Ovary (tissue), 10 donors: Measurements from ENCODE around the gene MYD88. TPM values are rescaled to one million over a fixed set of nuclear protein-coding genes. Genes with fewer than 3 reads are reported as not detected.

Experiments
- DNase-seq, 5 donors: peaks; one replicate each; pipeline ENCODE4 v3.0.0-alpha.2; 2019 to 2020
- H3K27ac ChIP-seq, 2 donors: fragments of 200-600 bp; one replicate each; pipeline versions ENCODE4 v1.5.1 to v1.8.0; 2019 to 2022
- H3K27me3 ChIP-seq: fragments of 200-600 bp; one replicate; pipeline ENCODE4 v1.8.0; 2022
- H3K36me3 ChIP-seq: fragments of 200-600 bp; sonication (generic); one replicate; pipeline ENCODE4 v1.5.1; 2019
- H3K4me1 ChIP-seq: one replicate; pipeline ENCODE4 v1.8.1; 2013; ENCODE audit warnings: mild to moderate bottlenecking, moderate library complexity; ENCODE audit not compliant: insufficient read depth
- H3K4me3 ChIP-seq: fragments of 200-600 bp; sonication (generic); one replicate; pipeline ENCODE4 v1.5.1; 2017
- H3K9me3 ChIP-seq, 2 donors: fragments of 200-600 bp in 1 of 2; sonication (generic) in 1 of 2; one replicate each; pipeline versions ENCODE4 v1.5.1 to v1.8.1; 2013 to 2019; ENCODE audit warnings: mild to moderate bottlenecking in 1 of 2, moderate library complexity in 1 of 2
- EP300 ChIP-seq: sonication (generic); formaldehyde crosslinking; IDR thresholded peaks from one replicate; pipeline ENCODE4 v1.6.1; 2017; ENCODE audit warnings: antibody characterized with exemption
- POLR2A ChIP-seq: fragments of 450-650 bp; IDR thresholded peaks from one replicate; pipeline ENCODE4 v1.6.1; 2017; ENCODE audit warnings: antibody characterized with exemption, mild to moderate bottlenecking, moderate library complexity
- WGBS, 3 donors: extraction: QIAGEN DNeasy Blood & Tissue Kit in 1 of 3; methylation state at CpG; one replicate each; pipeline versions ENCODE4 v1.1.5 to v1.1.7; 2013 to 2017; 5-methylcytosine and 5-hydroxymethylcytosine counted together
- intact Hi-C, 4 donors: fragments of 100-400 bp; cut with DNase I; formaldehyde crosslinking; loops; one replicate each; pipeline versions ENCODE4 v1.11.0 to v1.15.1; 2022 to 2023
- long read RNA-seq, 3 donors: library from polyadenylated mRNA in 2 of 3; unstranded in 2 of 3; transcript quantifications; one replicate each; pipeline ENCODE4 v2.0.0 and lab custom pipeline, GENCODE V29; 2021 to 2026
- polyA plus RNA-seq, 2 donors: library from polyadenylated mRNA; stranded (reverse); fragments of 200-250 nt in 1 of 2; fragments of 350-450 nt in 1 of 2; fragmentation: Illumina TruSeq in 1 of 2; extraction: RNeasy Lipid Tissue Mini Kit (QIAGEN cat#74804) in 1 of 2; gene quantifications; one replicate each; pipeline ENCODE4 v1.2.3, GENCODE V29; 2013 to 2014
- total RNA-seq, 7 donors: library from RNA; depleted of rRNA in 2 of 7; stranded (reverse); fragments of >200 nt in 2 of 7; fragmentation: NEBNext Ultra II Directional in 3 of 7; extraction: Animal tissue kit (Norgen Biotek cat#: 25700) in 3 of 7; gene quantifications; one replicate each; pipeline versions ENCODE4 v1.1.0 to v1.2.4, GENCODE V29; 2016 to 2023
- TF ChIP-seq, protein P1 (sequence below), 3 donors: fragments of 450-650 bp in 2 of 3; fragments of 200-600 bp in 1 of 3; IDR thresholded peaks; one replicate each; pipeline versions ENCODE4 v1.5.1 to v1.8.0; 2016 to 2022; ENCODE audit warnings: antibody characterized with exemption in 3 of 3, mild to moderate bottlenecking in 1 of 3
- donor health status: DM: no; HTN: no; CAD: no; lungs with moderate emphysema.
- donor health status: DM: no; HTN: no; CAD: no.
- donor health status: Bipolar disorder and iron deficiency.
- donor health status: DM: yes; HTN: yes; CAD: no.
- donor health status: DM: no; HTN: no; CAD: no.
- donor health status: DM: yes; HTN: yes; CAD: no.

Gene MYD88
- total RNA-seq, result 10 to 100 TPM; 12.8 to 32.5 (median 24.0) TPM
- 10 to 100 TPM; 19.1 to 58.9 TPM for polyA plus RNA-seq
- long read RNA-seq, donor 1, transcript MYD88-201 (5 exons, 2,850 nt), result major isoform, 130 of 184 reads
- long read RNA-seq, donor 1, transcript MYD88-203 (4 exons, 2,712 nt), result minor isoform, 15 of 184 reads
- long read RNA-seq, donor 1, partial matches to known transcripts, result 8 of 184 reads
- long read RNA-seq, donor 1, other reads (novel, unspliced or antisense), result 24 of 184 reads
- long read RNA-seq, donor 2, transcript MYD88-201 (5 exons, 2,850 nt), result major isoform, 9 of 9 reads
- long read RNA-seq, donor 2, partial matches to known transcripts, result 0 of 9 reads
- long read RNA-seq, donor 2, other reads (novel, unspliced or antisense), result 0 of 9 reads
- long read RNA-seq, donor 3, transcript MYD88-201 (5 exons, 2,850 nt), result major isoform, 70 of 98 reads
- long read RNA-seq, donor 3, partial matches to known transcripts, result 3 of 98 reads
- long read RNA-seq, donor 3, other reads (novel, unspliced or antisense), result 18 of 98 reads

DNA sequence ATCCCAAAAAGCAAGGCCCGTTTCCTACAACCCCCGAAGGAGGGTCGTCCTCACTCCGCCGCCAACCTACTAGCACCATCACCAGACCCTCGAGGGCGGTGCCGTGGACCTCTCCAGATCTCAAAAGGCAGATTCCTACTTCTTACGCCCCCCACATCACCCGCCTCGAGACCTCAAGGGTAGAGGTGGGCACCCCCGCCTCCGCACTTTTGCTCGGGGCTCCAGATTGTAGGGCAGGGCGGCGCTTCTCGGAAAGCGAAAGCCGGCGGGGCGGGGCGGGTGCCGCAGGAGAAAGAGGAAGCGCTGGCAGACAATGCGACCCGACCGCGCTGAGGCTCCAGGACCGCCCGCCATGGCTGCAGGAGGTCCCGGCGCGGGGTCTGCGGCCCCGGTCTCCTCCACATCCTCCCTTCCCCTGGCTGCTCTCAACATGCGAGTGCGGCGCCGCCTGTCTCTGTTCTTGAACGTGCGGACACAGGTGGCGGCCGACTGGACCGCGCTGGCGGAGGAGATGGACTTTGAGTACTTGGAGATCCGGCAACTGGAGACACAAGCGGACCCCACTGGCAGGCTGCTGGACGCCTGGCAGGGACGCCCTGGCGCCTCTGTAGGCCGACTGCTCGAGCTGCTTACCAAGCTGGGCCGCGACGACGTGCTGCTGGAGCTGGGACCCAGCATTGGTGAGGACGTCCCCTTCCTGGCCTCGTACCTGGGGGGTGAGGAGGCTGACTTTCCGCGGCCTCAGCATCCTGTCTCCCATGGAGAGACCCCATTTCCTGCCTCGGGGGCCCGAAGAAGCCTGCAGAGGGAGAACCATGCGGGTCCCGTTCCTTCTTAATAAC lies at the start of gene MYD88:
TSS of gene MYD88 (plus strand) at position 313 of the 842 bp plus-strand sequence. CDS start at position 353, 40 bp downstream.
- peak within 1 kb of the TSS; percentile 81 for H3K4me3 ChIP-seq
- H3K36me3 ChIP-seq, result no peaks in the 10 kb centered on the region
- WGBS, 3 donors, result 1% methylated on average over 39 to 65 of the region's 65 CpGs
- peak within 1 kb of the TSS; percentile 73 to 94 for H3K27ac ChIP-seq
- H3K9me3 ChIP-seq, result no peaks in the 10 kb centered on the region
- peaks cover 19% of the 10 kb centered on the region for H3K4me1 ChIP-seq
- H3K27me3 ChIP-seq, result no peaks in the 10 kb centered on the region
- DNase-seq, result peak; percentile 69 to 85 (median 78)
- intact Hi-C loops, result loop anchor here in 2 of 4 donors (2.0 to 10.0 kb wide), 3 partner anchors 26 to 209 kb away; partner anchors contain the start of genes OXSR1 (in 1 of the 2) and XYLB (in 1 of the 2)
- no peak for TF ChIP-seq EP300
- TF ChIP-seq, protein P1, sequence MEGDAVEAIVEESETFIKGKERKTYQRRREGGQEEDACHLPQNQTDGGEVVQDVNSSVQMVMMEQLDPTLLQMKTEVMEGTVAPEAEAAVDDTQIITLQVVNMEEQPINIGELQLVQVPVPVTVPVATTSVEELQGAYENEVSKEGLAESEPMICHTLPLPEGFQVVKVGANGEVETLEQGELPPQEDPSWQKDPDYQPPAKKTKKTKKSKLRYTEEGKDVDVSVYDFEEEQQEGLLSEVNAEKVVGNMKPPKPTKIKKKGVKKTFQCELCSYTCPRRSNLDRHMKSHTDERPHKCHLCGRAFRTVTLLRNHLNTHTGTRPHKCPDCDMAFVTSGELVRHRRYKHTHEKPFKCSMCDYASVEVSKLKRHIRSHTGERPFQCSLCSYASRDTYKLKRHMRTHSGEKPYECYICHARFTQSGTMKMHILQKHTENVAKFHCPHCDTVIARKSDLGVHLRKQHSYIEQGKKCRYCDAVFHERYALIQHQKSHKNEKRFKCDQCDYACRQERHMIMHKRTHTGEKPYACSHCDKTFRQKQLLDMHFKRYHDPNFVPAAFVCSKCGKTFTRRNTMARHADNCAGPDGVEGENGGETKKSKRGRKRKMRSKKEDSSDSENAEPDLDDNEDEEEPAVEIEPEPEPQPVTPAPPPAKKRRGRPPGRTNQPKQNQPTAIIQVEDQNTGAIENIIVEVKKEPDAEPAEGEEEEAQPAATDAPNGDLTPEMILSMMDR (IDR thresholded peaks at IDR 0.05), result no peak
- peak; percentile 43 for TF ChIP-seq POLR2A

DNA sequence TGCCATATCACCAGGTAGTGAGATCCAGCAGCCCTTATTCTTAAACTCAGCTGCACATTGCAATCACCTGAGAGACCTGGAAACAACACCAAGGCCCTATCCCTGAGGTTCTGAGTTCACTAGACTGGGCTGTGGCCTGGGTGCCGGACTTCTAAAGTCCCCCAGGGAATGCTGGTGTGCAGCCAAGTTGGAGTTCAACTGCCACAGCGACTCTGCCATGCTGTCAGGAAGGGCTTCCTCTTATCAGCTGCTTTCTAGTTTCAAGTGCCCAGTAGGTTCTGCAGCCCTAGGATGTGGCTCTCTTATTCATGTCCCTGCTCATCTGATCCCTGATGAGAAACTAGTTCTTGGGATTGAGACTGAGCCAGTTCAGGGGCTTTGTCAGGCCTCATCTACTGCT lies 49.3 kb upstream of the MYD88 start:
- Histone ChIP-seq H3K4me1 (no peaks in the 10 kb centered on the region), H3K4me3 (no peak overlapping the region), H3K27me3 (no peaks in the 10 kb centered on the region), H3K36me3 (no peaks in the 10 kb centered on the region), H3K27ac (no peak overlapping the region), H3K9me3 (no peaks in the 10 kb centered on the region)
- WGBS, 3 donors, result 83 to 88% (median 84%) methylated on average over 2 of the region's 2 CpGs
- no peak for DNase-seq
- intact Hi-C loops, result no loop called here
- TF ChIP-seq EP300 (no peak), POLR2A (no peak)
- TF ChIP-seq, protein P1 (IDR thresholded peaks at IDR 0.05), result no peak

DNA sequence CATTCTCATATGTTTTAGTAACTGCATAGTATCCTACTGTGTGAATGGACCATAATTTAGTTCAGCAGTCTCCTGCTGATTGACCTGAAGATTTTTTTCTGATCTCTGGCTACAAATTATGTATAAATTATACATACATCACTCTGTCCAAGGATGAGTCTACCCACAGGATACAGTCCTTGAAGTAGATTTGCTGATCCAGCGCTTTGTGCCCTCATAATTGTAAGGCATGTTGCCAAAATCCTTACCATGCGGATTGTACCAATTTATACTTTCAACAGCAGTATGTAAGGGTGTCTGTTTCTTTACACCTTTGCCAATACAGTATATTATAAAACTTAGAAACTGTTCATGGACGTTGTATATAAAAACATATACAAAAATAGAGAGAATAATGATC lies 48.0 kb upstream of the MYD88 start:
- H3K4me1 ChIP-seq, result no peaks in the 10 kb centered on the region
- intact Hi-C loops, result no loop called here
- no peaks in the 10 kb centered on the region for H3K27me3 ChIP-seq
- DNase-seq, result no peak
- no peaks in the 10 kb centered on the region for H3K9me3 ChIP-seq
- H3K4me3 ChIP-seq, result no peak overlapping the region
- WGBS, 3 donors, result 73 to 86% (median 86%) methylated on average over 3 of the region's 3 CpGs
- no peak overlapping the region for H3K27ac ChIP-seq
- TF ChIP-seq, protein P1 (IDR thresholded peaks at IDR 0.05), result no peak
- TF ChIP-seq POLR2A (no peak), EP300 (no peak)
- H3K36me3 ChIP-seq, result no peaks in the 10 kb centered on the region

DNA sequence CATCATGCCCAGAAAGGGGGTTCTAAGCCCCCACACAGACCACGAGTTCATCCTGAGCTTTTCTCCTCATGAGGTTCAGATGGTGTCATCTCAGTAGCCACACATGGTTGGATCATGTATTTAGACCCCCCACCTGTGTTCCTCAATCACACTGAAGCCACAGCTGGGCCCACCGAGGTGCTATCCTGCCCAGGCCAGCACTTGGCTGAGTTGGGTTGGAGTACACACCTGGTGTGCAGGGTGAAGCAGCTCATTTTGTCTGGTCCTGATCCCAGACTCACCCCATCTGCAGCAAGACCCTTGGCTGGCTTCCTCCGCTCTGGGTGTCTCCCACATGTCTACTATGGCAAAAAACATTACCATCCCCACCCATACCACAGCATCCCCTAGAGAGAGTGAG lies 43.5 kb upstream of the MYD88 start:
- Histone ChIP-seq H3K27me3 (no peaks in the 10 kb centered on the region), H3K27ac (no peak overlapping the region), H3K36me3 (no peaks in the 10 kb centered on the region), H3K4me1 (no peaks in the 10 kb centered on the region), H3K4me3 (no peak overlapping the region), H3K9me3 (no peaks in the 10 kb centered on the region)
- intact Hi-C loops, result no loop called here
- no peak for DNase-seq
- TF ChIP-seq POLR2A (no peak), EP300 (no peak)
- TF ChIP-seq, protein P1 (IDR thresholded peaks at IDR 0.05), result no peak
- 86 to 89% (median 87%) methylated on average over 3 of the region's 3 CpGs for WGBS, 3 donors
